Activated naive CD4-positive, alpha-beta T cell treated with anti-CD3 and anti-CD28 coated beads, Interleukin-2, amount 10 ng/mL, durations not matched to agents 7 days and 5 days (primary cell): ENCODE data around the gene MFAP3L.

Source experiments
- CTCF ChIA-PET: fragments of 350-600 bp; sonication (Branson Sonifier 250); formaldehyde crosslinking; loops from one replicate; lab custom pipeline; 2021; ENCODE audit warnings: antibody characterized with exemption; lab: Charles Lee
- DNase-seq: peaks from one replicate; pipeline ENCODE4 v3.0.0-alpha.2; 2020
- H3K27ac Mint-ChIP-seq: one replicate; pipeline ENCODE4 v1.8.0; 2021; ENCODE audit warnings: mild to moderate bottlenecking, moderate library complexity, mixed read lengths
- H3K27me3 Mint-ChIP-seq: one replicate; pipeline ENCODE4 v1.8.0; 2021; ENCODE audit warnings: mild to moderate bottlenecking, mixed read lengths
- H3K36me3 Mint-ChIP-seq: one replicate; pipeline ENCODE4 v1.8.0; 2021; ENCODE audit warnings: mixed read lengths
- H3K4me1 Mint-ChIP-seq: one replicate; pipeline ENCODE4 v1.8.0; 2021; ENCODE audit warnings: mixed read lengths
- H3K4me3 Mint-ChIP-seq: one replicate; pipeline ENCODE4 v1.8.0; 2021; ENCODE audit warnings: mild to moderate bottlenecking, moderate library complexity, mixed read lengths
- H3K9me3 Mint-ChIP-seq: one replicate; pipeline ENCODE4 v1.8.0; 2021; ENCODE audit warnings: mixed read lengths

MFAP3L gene

DNA sequence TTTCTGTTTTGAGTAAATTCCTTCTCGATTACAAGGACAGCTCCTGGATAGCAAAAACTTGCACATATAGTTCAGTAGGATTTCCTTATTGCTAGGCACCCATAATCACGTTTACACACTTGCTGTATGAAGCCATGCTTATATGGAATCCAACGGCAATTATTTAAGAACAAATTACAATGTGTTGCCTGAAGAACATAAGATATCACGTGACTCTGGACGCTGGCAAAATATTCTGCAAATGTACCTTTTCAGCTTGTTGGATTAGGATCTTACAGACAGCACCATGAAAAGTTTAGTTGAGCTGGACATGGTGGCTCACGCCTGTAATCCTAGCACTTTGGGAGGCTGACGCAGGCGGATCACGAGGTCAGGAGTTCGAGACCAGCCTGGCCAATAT is 17.4 kb downstream of the MFAP3L start:
- Mint-ChIP-seq H3K36me3 (no peaks in the 10 kb centered on the region), H3K27me3 (peaks cover 11% of the 10 kb centered on the region)
- CTCF ChIA-PET: interaction anchor here (1.4 kb wide), 1 partner anchor 198 kb away, joined by 5 read pairs; no protein-coding TSS in a partner anchor

GRCh38 chr4:170008371-170008770 is 17.8 kb downstream of the MFAP3L start:
- no peak overlapping the region for H3K4me3 Mint-ChIP-seq
- no peak for DNase-seq
- H3K9me3 Mint-ChIP-seq: no peaks in the 10 kb centered on the region
- H3K36me3 Mint-ChIP-seq: no peaks in the 10 kb centered on the region
- no peaks in the 10 kb centered on the region for H3K4me1 Mint-ChIP-seq
- peaks cover 11% of the 10 kb centered on the region for H3K27me3 Mint-ChIP-seq
- no peak overlapping the region for H3K27ac Mint-ChIP-seq
- CTCF ChIA-PET: interaction anchor here (1.4 kb wide), 1 partner anchor 198 kb away, joined by 5 read pairs; no protein-coding TSS in a partner anchor

More for the DNA sequence above, 17.4 kb downstream of the MFAP3L start:
- no peak for DNase-seq
- H3K9me3 Mint-ChIP-seq: no peaks in the 10 kb centered on the region
- H3K4me3 Mint-ChIP-seq: no peak overlapping the region
- no peak overlapping the region for H3K27ac Mint-ChIP-seq
- H3K4me1 Mint-ChIP-seq: no peaks in the 10 kb centered on the region

DNA sequence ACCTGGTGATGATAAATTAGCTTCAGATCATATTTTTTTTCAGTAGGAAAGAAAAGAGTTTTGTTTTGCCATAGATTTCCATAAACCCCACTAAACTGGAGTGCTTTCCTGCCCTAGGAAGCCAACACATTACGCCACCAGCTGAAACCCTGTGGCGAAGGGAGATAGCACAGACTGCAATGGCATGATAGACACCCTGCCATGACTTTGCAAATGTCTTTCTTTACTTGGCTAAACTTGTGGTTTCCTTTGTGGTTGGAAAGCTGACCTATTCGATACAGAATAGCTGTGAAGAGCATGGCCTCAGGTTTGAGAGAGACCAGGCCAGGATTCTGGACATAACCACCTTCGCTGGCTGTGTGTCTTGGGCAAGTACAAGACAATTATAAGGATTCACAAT is 19.1 kb downstream of the MFAP3L start:
- CTCF ChIA-PET: interaction anchor here (1.0 kb wide), 1 partner anchor 197 kb away, joined by 3 read pairs; no protein-coding TSS in a partner anchor
- DNase-seq: no peak
- Mint-ChIP-seq H3K27ac (no peak overlapping the region), H3K4me3 (no peak overlapping the region), H3K27me3 (peaks cover 11% of the 10 kb centered on the region), H3K36me3 (no peaks in the 10 kb centered on the region), H3K9me3 (no peaks in the 10 kb centered on the region), H3K4me1 (no peaks in the 10 kb centered on the region)

DNA sequence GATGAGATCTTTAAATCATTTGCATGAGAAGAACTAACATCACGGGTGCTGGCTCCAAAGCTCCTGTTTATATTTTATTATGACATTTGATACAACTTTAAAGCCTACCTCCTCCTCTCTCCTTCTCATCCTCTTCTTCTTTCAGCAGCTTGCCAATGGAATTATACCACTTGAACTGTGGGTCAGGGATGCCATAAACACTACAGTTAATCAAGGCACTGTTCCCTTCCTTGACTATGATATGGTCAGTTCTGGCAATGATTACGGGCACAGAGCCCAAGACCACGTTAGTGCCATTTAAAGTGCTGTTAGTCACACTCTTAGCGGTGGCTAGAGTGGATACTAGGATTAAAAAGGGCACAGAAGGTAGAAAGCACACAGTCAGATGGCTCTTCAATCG is 20.7 kb downstream of the MFAP3L start:
- peaks cover 11% of the 10 kb centered on the region for H3K27me3 Mint-ChIP-seq

DNA sequence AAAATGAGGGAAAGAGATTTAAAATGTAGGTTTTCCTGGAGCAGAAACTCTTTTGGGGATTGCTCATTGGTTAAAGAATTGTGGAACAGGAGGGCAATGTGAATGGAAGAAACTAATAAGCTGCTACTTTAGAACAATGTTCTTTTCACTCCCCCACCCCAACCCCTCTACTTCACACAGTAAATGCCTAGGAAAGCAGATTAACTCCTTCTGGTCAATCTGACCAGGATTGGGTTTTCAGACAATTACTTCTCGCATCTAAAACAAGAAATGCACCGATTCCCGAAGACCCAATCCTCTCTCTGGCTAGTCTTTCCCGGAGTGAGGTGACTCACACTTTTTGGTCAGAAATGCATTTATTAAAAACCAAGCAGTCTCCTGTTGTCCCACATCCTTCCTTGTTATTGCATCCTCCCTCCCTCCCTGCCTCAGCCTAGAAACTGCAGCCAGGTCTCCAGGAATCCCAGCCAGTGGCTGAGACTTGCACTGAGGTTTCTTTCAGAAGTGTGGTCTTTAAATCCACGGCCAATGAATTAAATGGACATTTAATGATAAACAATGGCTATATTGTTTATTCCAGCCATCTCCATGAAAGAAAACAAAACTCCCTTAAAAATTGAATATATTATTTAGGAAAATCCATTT is 21.4 kb downstream of the MFAP3L start:
- H3K4me1 Mint-ChIP-seq: no peaks in the 10 kb centered on the region
- H3K4me3 Mint-ChIP-seq: no peak overlapping the region
- H3K9me3 Mint-ChIP-seq: no peaks in the 10 kb centered on the region
- H3K27ac Mint-ChIP-seq: no peak overlapping the region
- CTCF ChIA-PET: no interaction called here
- H3K36me3 Mint-ChIP-seq: no peaks in the 10 kb centered on the region
- peaks cover 8% of the 10 kb centered on the region for H3K27me3 Mint-ChIP-seq
- no peak for DNase-seq

More for the DNA sequence above, 20.7 kb downstream of the MFAP3L start:
- Mint-ChIP-seq H3K27ac (no peak overlapping the region), H3K4me1 (no peaks in the 10 kb centered on the region), H3K9me3 (no peaks in the 10 kb centered on the region), H3K36me3 (no peaks in the 10 kb centered on the region), H3K4me3 (no peak overlapping the region)
- CTCF ChIA-PET: no interaction called here
- no peak for DNase-seq

- Mint-ChIP-seq H3K36me3 (no peaks in the 10 kb centered on the region), H3K4me3 (no peak overlapping the region), H3K4me1 (no peaks in the 10 kb centered on the region), H3K27me3 (peaks cover 4% of the 10 kb centered on the region), H3K27ac (no peak overlapping the region), H3K9me3 (no peaks in the 10 kb centered on the region)
- no peak for DNase-seq
- CTCF ChIA-PET: interaction anchor here (0.9 kb wide), 1 partner anchor 13 kb away, joined by 3 read pairs; no protein-coding TSS in a partner anchor
Observed at GRCh38 chr4:170003071-170004070, 22.8 kb downstream of the MFAP3L start.

DNA sequence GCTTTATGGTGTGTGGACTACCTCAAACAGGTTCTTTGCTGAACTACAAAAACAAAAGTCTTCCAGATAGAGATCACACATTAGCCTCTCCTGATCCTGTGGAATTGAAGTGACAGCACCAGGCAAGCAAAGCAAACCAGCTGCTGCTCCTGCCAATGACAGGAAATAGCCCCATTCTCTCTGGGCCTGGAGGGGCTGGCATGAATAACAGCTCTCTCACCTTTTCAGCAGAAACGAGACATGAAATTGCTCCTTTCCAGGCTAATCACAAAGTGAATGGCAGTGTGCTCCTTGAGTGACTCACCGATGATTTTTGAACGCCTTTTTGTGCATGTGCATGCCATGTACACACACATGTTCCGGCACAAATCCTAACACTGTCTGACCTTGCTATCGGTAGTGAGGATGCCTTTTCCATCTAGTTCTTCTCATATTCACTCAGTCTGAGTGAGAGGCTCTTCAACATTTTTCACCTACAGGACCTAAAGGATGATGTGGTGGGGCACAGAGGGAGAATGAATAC is 24.4 kb downstream of the MFAP3L start:
- Mint-ChIP-seq H3K27ac (peak overlapping the region; percentile 37), H3K36me3 (no peaks in the 10 kb centered on the region), H3K27me3 (peaks cover 3% of the 10 kb centered on the region), H3K4me3 (no peak overlapping the region), H3K9me3 (no peaks in the 10 kb centered on the region), H3K4me1 (no peaks in the 10 kb centered on the region)
- CTCF ChIA-PET: no interaction called here
- DNase-seq: no peak

DNA sequence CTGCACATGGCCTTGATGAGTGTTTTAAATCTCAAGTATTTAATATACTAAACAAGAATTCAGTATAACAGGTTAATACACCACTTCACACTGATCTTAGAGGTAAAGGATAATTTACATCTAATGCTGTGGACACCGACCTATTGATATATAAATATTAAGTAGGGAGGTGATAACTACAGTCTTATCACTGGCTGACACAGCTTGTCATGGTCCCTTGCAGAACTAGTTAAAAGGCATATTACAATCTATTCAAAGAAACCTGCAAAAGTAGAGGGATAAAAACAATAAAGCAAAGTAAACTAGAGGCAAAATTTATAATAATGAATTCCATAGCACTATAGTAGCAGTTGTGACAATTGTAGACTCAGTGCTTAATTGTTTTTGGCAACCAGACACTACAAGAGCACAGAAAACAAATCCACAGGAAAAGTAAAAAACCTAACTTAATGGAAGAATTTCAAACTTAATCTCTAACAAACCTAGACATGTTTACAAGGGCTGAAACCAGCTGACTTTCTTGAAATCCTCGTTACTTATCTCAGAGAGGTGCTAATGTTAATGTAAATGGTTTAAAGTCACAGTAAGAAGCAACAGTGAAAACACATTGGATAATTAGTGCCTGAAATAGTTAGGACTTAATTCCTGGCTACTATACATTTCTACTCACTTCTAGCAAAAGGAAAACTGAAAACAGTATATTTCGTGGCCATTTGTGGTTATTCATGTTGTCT is 25.0 kb downstream of the MFAP3L start:
- no peak for DNase-seq
- Mint-ChIP-seq H3K4me1 (no peaks in the 10 kb centered on the region), H3K4me3 (no peak overlapping the region), H3K27ac (peak overlapping the region; percentile 37), H3K9me3 (no peaks in the 10 kb centered on the region), H3K27me3 (no peaks in the 10 kb centered on the region), H3K36me3 (no peaks in the 10 kb centered on the region)
- CTCF ChIA-PET: no interaction called here

DNA sequence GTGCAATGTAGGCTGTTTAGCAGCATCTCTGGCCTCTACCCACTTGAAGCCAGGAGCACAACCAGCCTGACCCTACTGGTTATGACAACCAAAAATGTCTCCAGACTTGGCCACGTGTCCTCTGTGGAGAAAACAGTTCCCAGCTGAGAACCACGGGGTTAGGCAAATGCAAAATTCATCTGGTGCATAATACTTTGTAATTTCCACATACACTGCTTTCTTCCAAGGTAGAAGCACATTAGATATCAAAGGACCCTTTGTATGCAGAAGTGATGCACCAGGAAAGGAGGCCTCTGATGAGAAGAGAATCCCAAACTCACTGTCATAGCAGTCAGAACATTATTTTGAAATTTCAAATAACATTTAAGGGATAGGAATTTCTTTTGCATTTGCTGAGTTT is 26.3 kb downstream of the MFAP3L start:
- Mint-ChIP-seq H3K4me3 (no peak overlapping the region), H3K36me3 (no peaks in the 10 kb centered on the region), H3K4me1 (no peaks in the 10 kb centered on the region), H3K27ac (no peak overlapping the region), H3K9me3 (no peaks in the 10 kb centered on the region), H3K27me3 (peaks cover 3% of the 10 kb centered on the region)
- no peak for DNase-seq
- CTCF ChIA-PET: no interaction called here

GRCh38 chr4:169998981-169999380 is 27.2 kb downstream of the MFAP3L start:
- CTCF ChIA-PET: no interaction called here
- Mint-ChIP-seq H3K27me3 (peaks cover 3% of the 10 kb centered on the region), H3K4me3 (no peak overlapping the region), H3K36me3 (no peaks in the 10 kb centered on the region), H3K9me3 (no peaks in the 10 kb centered on the region), H3K27ac (no peak overlapping the region), H3K4me1 (no peaks in the 10 kb centered on the region)
- no peak for DNase-seq

DNA sequence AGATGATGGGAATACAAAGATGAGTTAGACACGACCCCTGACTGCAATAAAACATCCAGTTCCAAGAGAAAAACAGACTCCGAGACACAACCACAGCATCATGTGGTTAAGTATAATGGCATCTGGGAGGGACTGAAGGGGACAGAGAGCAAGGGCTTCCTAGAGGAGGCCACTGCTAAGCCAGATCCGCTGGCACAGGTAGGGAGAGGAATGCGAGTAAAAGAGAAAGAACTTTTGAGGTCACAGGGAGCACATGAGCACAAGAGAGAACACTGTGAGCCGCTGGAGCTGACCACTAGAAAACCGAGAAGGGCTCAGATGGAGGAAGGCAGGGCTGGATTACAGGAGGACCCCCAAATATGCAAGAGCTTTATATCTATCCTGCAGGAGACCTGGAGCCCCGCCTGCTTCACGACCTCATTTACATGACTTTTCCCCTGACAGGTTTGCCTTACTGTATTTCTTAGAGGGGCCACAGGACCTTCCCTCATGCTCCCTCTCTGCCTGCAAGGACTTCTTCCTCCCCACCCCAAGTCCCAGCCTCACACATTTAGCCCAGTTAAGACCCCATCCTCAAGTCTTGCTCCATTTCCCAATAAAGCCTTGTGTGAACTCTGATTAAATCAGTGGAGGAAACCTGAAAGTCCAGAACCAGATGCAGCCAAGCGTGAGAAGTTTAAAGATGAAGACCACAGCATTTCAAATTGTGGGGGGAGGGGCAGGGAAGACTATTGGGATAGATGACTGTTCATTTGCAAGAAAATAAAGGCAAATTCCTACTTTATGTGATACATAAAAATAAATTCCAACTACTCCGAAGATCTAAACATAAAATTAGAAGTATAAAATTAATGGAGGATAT is 29.6 kb downstream of the MFAP3L start:
- Mint-ChIP-seq H3K4me3 (no peak overlapping the region), H3K9me3 (no peaks in the 10 kb centered on the region), H3K27me3 (peaks cover 3% of the 10 kb centered on the region), H3K27ac (peak overlapping the region; percentile 20), H3K4me1 (no peaks in the 10 kb centered on the region), H3K36me3 (no peaks in the 10 kb centered on the region)
- CTCF ChIA-PET: no interaction called here
- DNase-seq: no peak

DNA sequence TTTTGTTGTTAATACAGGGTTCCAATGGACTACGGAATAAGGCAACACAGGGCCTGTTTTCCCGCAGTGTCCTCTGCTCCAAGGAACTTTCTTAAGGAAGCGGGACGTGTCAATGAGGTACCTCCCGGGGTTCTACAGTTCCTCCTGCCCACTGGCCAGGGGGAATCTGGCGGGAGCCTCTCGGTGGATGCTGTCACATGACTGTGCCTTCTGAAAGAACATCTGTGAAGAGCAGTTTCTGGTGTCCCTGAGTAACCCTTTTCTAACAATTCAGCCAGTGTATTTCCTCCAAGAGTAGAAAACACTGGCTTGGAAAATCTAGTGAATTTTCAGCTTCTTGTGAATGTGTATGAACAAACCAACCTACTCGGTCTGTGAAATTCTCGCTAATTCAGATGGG is 32.7 kb downstream of the MFAP3L start:
- Mint-ChIP-seq H3K27ac (no peak overlapping the region), H3K4me3 (no peak overlapping the region), H3K36me3 (no peaks in the 10 kb centered on the region), H3K9me3 (no peaks in the 10 kb centered on the region), H3K4me1 (no peaks in the 10 kb centered on the region), H3K27me3 (peaks cover 3% of the 10 kb centered on the region)
- DNase-seq: no peak
- CTCF ChIA-PET: no interaction called here

DNA sequence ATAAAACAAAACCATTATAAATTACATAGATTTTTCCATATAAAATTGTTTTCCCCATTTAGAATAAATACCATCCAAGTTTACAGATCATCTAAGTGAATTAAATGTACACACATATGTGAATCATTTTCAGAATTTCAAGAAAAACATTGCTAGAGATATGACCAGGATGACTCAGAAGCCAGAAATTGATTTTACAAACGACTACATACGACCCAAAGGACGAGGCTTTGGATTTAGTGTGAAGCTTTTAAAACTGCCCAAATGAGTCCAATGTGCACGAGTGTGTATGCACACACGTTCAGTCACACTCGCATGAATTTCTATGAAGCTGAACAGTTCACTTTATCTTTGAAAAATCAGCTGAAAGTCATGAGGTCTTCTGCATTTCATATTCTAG is 37.9 kb downstream of the MFAP3L start:
- Mint-ChIP-seq H3K27ac (no peak overlapping the region), H3K4me3 (no peak overlapping the region), H3K27me3 (no peaks in the 10 kb centered on the region), H3K9me3 (no peaks in the 10 kb centered on the region), H3K36me3 (no peaks in the 10 kb centered on the region), H3K4me1 (no peaks in the 10 kb centered on the region)
- DNase-seq: no peak
- CTCF ChIA-PET: no interaction called here
